Measurements from ENCODE around the gene IRF9. TPM values are rescaled to one million over a fixed set of nuclear protein-coding genes. Genes with fewer than 3 reads are reported as not detected.

The IRF9 gene
- total and polyA plus RNA-seq, 2 of the 13 experiments (the other 11 are each of a cell fraction or from before 2014, with no cell fraction given), result 14.9 to 49.7 TPM

DNA sequence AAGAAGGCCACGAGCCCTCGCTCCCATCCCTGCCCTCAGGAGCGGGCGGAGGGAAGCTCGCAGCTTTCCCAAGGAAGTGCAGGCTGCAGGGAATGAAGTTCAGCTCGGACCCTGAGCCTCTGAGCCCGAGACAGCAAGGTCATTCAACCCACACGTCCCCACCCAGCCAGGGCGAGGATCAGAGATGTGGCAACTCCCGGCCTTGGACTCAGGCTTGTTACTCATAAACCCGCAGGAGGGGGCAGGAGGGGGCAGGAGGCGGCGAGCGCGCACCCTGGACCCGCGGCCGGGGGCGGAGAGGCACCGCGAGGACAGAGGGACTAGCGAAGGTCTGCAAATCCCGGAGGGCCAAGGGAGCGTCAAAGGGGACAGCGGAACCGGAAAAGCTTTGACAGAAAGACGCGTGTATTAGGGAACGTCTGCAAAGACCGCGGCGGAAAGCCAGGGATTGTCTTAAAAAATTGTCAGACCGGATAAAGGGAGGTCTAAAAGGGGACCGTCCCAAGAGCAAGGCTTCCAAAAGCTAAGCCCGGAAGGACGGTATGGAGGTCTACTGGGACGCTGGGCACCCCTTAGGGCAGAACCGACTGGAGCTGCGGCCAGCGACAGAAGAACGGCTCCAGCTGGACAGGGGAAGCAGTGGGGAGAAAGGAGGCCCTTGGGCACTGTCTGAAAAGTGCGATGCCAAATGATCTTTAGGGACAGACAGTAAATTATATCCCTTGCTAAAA, 47.1 kb upstream of the IRF9 start (continued):
- TF ChIP-seq RBFOX2 (IDR thresholded peaks at IDR 0.05; ENCODE audit: low read depth, low read length), result peak; percentile 88
- TF ChIP-seq RARA (CRISPR knock-in tag; IDR thresholded peaks at IDR 0.05), result peak; percentile 99
- TF ChIP-seq, protein P1, sequence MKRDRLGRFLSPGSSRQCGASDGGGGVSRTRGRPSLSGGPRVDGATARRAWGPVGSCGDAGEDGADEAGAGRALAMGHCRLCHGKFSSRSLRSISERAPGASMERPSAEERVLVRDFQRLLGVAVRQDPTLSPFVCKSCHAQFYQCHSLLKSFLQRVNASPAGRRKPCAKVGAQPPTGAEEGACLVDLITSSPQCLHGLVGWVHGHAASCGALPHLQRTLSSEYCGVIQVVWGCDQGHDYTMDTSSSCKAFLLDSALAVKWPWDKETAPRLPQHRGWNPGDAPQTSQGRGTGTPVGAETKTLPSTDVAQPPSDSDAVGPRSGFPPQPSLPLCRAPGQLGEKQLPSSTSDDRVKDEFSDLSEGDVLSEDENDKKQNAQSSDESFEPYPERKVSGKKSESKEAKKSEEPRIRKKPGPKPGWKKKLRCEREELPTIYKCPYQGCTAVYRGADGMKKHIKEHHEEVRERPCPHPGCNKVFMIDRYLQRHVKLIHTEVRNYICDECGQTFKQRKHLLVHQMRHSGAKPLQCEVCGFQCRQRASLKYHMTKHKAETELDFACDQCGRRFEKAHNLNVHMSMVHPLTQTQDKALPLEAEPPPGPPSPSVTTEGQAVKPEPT (CRISPR knock-in tag; IDR thresholded peaks at IDR 0.05; ENCODE audit: low read depth), result peak; percentile 90
- TF ChIP-seq ONECUT2 (CRISPR knock-in tag; IDR thresholded peaks at IDR 0.05), result peak; percentile 44; the same call in 1 of the 2 replicates
- TF ChIP-seq, protein P2, sequence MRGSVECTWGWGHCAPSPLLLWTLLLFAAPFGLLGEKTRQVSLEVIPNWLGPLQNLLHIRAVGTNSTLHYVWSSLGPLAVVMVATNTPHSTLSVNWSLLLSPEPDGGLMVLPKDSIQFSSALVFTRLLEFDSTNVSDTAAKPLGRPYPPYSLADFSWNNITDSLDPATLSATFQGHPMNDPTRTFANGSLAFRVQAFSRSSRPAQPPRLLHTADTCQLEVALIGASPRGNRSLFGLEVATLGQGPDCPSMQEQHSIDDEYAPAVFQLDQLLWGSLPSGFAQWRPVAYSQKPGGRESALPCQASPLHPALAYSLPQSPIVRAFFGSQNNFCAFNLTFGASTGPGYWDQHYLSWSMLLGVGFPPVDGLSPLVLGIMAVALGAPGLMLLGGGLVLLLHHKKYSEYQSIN (CRISPR knock-in tag; IDR thresholded peaks at IDR 0.05; ENCODE audit: borderline replicate concordance), result no peak
- TF ChIP-seq, protein P3, sequence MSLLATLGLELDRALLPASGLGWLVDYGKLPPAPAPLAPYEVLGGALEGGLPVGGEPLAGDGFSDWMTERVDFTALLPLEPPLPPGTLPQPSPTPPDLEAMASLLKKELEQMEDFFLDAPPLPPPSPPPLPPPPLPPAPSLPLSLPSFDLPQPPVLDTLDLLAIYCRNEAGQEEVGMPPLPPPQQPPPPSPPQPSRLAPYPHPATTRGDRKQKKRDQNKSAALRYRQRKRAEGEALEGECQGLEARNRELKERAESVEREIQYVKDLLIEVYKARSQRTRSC (CRISPR knock-in tag; IDR thresholded peaks at IDR 0.05; ENCODE audit: low read depth), result no peak; the same call in 1 of the 2 replicates
- no peak for TF ChIP-seq NFE2L2 (IDR thresholded peaks at IDR 0.05; ENCODE audit: low read length)
- TF ChIP-seq HNRNPUL1 (IDR thresholded peaks at IDR 0.05; ENCODE audit: low read depth, low read length), result peak; percentile 59; the same call in 1 of the 2 replicates
- TF ChIP-seq, protein P4, sequence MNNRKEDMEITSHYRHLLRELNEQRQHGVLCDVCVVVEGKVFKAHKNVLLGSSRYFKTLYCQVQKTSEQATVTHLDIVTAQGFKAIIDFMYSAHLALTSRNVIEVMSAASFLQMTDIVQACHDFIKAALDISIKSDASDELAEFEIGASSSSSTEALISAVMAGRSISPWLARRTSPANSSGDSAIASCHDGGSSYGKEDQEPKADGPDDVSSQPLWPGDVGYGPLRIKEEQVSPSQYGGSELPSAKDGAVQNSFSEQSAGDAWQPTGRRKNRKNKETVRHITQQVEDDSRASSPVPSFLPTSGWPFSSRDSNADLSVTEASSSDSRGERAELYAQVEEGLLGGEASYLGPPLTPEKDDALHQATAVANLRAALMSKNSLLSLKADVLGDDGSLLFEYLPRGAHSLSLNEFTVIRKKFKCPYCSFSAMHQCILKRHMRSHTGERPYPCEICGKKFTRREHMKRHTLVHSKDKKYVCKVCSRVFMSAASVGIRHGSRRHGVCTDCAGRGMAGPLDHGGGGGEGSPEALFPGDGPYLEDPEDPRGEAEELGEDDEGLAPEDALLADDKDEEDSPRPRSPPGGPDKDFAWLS (CRISPR knock-in tag; IDR thresholded peaks at IDR 0.05; ENCODE audit: borderline replicate concordance), result peak; percentile 94
- 0 out of 2 replicates have a peak, but pooled peaks have one; percentile 41 for TF ChIP-seq ZNF17 (CRISPR knock-in tag; IDR thresholded peaks at IDR 0.05)
- peak; percentile 84; the same call in 1 of the 2 replicates for TF ChIP-seq CREM (IDR thresholded peaks at IDR 0.05)
- TF ChIP-seq CREM (CRISPR knock-in tag; IDR thresholded peaks at IDR 0.05), result peak; percentile 39; the same call in 1 of the 2 replicates
- peak; percentile 91 for TF ChIP-seq ZNF225 (CRISPR knock-in tag; IDR thresholded peaks at IDR 0.05)
- peak; percentile 100 for TF ChIP-seq KAT7 (CRISPR knock-in tag; IDR thresholded peaks at IDR 0.05; ENCODE audit: borderline replicate concordance)
- 0 out of 2 replicates have a peak, but pooled peaks have one; percentile 89 for TF ChIP-seq ZNF260 (CRISPR knock-in tag; IDR thresholded peaks at IDR 0.05; ENCODE audit: borderline replicate concordance, low read depth)
- peak; percentile 92 for TF ChIP-seq ZNF563 (CRISPR knock-in tag; IDR thresholded peaks at IDR 0.05)
- TF ChIP-seq RXRA (CRISPR knock-in tag; IDR thresholded peaks at IDR 0.05), result peak; percentile 100
- TF ChIP-seq, protein P5, sequence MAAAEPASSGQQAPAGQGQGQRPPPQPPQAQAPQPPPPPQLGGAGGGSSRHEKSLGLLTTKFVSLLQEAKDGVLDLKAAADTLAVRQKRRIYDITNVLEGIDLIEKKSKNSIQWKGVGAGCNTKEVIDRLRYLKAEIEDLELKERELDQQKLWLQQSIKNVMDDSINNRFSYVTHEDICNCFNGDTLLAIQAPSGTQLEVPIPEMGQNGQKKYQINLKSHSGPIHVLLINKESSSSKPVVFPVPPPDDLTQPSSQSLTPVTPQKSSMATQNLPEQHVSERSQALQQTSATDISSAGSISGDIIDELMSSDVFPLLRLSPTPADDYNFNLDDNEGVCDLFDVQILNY (CRISPR knock-in tag; conservative IDR thresholded peaks at IDR 0.05), result peak; percentile 46; the same call in 1 of the 2 replicates
- TF ChIP-seq, protein P6, sequence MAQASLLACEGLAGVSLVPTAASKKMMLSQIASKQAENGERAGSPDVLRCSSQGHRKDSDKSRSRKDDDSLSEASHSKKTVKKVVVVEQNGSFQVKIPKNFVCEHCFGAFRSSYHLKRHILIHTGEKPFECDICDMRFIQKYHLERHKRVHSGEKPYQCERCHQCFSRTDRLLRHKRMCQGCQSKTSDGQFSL (CRISPR knock-in tag; IDR thresholded peaks at IDR 0.05), result peak; percentile 78; the same call in 1 of the 2 replicates
- no peak for TF ChIP-seq TCF7L2 (IDR thresholded peaks at IDR 0.05; ENCODE audit: low read depth, low read length)
- TF ChIP-seq NCOA2 (CRISPR knock-in tag; IDR thresholded peaks at IDR 0.05), result peak; percentile 97
- TF ChIP-seq TMF1 (CRISPR knock-in tag; IDR thresholded peaks at IDR 0.05; ENCODE audit: low read depth), result peak; percentile 88; the same call in 1 of the 2 replicates
- TF ChIP-seq AGO2 (optimal IDR thresholded peaks at IDR 0.05; ENCODE audit: low read depth, low read length), result peak; percentile 91
- peak; percentile 86 for TF ChIP-seq ZNF547 (CRISPR knock-in tag; IDR thresholded peaks at IDR 0.05)

All from HepG2 (cell line).